ENCODE results near the gene LCOR.

Gene LCOR

DNA sequence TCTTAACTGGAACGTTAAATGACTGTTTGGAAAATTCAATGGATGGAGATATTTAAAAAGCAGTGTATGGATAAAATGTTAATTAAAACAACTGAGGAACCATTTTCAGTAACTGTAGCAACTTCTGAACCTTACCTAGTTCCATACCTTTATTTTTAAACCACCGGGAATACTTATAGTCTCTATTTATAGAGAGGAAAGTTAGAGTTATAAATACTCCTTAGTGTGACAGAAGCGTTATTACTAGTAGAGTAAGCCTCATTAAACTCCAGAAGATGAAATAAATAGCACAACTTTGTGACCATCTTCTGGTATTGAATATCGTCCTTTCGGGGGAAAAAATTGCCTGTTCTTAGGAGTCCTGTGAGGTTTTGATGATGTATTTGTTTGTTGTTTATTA lies 114.9 kb downstream of the LCOR start:
- no peak for DNase-seq

DNA sequence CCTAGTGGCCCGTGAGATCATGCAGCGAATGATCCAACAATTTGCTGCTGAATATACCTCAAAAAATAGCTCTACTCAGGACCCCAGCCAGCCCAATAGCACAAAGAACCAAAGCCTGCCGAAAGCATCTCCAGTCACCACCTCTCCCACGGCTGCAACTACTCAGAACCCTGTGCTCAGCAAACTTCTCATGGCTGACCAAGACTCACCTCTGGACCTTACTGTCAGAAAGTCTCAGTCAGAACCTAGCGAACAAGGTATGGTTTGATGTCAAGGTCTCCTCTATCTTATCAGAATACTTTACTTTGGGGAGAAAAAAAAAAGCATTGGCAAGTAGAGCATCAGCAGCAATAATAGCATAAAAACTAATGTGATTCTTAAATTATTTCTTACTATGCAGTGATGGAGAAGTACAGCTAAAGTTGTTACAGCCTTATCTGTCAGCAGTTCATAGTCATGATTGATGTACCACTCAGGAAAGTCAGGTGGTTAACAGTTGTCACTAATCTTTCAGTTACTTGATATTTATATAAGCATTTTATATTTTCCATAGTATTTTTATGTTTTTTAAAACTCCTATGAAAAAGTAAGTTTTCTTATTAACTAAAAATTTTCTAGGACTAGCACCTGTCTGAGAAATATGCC lies 117.1 kb downstream of the LCOR start:
- DNase-seq: no peak

DNA sequence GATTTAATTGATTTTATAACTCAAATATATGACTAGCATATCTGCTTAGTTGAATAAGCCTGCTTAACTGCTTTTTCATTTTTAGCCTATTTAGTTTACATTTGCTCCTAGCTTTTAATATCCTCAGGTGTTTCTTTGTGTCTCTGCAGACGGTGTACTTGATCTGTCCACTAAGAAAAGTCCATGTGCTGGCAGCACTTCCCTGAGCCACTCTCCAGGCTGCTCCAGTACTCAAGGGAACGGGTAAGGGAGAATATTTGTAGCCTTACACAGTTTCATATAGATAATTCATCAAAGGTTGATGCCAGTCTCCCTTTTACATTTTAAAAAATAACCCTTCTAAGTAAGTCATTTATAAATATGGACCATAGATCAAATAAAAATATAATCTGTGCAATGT lies 119.9 kb downstream of the LCOR start:
- DNase-seq: no peak

DNA sequence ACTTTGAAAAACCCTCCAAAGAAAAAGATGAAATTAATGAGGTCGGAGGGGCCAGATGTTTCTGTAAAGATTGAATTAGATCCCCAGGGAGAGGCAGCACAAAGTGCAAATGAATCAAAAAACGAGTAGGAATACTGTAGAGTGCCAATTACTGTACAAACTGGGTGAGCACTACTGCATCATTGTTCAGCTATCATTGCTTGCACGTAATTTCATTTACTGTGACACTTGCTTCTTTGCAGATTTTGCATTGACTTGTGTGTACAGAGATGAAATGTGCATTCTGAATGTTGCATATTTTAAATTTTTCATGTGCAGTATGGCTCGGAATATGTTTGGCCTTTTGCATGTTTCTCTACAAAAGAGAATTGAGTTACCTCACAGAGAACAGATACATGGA lies 123.7 kb downstream of the LCOR start:
- no peak for DNase-seq

DNA sequence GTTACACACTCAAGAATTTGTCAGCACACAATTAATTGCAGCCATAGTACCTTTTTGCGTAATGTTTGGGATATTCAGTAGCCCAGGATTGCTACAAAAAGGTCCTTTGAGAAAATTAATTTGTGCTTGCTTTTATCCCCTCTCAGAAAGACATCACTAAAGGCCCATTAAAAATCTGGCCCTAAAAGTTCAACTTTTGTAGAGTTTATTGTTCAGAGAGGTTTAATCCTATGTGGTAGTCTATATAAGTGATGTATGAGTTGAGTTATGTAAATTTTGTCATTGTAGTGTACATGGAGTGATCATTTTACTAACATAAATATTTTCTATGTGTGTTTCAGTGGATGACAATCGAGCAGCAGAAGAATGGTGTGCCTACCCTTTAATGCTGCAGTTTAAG lies 126.0 kb downstream of the LCOR start:
- no peak for DNase-seq

DNA sequence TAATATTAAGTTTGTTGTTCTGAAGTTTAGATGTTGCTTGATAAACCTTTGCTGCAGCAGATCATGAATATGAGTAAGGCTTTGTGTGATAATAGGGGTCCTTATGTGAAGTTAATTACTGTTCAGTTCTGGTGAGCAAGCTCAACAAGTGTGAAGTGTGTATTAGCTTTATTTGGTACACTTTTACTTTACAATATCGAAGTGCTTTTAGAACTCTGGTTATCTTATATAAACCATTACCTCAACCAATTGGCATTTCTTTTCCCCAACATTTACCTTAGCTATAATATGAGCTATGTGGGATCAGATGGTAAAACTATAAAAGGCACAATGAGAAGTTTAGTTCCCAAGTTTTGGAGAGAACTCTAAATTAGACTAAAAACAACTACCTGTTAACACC lies 127.6 kb downstream of the LCOR start:
- DNase-seq: no peak

DNA sequence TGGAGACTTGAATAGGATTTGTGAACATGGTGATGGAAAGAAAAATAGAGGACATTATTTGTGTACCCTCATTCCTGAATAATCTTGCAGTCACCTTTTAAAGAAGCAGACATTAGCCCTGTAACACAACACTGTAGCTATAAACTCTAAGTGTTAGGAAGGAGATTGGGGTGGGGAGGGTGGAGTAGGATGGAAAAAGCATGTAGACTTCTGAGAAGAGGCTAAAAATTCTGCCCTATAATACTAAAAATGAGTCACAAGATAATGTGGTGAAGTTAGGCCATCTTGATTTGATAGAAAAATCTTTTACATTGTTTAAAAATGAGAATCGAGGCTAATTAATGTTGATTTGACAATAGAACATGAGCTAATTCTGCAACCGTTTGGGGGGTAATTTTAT lies 128.8 kb downstream of the LCOR start:
- DNase-seq: no peak

DNA sequence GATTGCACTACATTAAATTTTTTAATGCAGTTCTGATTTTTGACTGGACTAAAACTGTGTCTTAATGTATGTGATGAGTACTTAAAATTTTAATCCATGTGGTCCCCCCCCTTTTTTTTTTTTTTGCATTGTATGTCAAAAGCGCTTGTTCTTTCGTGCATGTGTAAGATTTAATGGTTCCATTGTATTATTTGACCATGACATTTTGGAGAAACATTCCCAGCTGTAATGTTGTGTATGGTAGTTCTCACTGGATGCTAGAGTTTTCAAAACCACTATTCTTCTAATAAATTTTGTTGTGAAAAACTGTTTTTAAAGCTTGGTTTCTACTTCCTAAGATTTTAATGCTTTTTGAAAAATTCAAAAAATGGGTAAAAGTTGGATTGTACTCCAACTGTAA lies 132.0 kb downstream of the LCOR start:
- DNase-seq: no peak

DNA sequence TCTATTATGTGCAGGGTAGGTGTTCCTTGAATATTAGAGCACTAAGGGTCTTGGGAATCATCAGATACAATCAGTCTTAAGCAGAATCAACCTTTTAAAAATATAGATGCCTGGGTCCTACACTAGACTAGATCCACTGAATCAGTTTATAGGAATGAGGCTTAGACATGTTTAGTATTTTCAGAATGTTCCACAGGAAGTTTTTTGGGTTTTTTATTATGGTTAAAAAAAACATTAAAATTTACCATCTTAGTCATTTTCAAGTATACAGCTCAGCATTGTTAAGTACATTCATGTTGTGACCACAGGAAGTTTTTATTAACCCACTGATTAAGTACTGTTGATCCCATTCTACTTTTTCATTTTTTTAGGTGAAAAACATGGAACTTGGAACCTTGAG lies 135.7 kb downstream of the LCOR start:
- DNase-seq: no peak

DNA sequence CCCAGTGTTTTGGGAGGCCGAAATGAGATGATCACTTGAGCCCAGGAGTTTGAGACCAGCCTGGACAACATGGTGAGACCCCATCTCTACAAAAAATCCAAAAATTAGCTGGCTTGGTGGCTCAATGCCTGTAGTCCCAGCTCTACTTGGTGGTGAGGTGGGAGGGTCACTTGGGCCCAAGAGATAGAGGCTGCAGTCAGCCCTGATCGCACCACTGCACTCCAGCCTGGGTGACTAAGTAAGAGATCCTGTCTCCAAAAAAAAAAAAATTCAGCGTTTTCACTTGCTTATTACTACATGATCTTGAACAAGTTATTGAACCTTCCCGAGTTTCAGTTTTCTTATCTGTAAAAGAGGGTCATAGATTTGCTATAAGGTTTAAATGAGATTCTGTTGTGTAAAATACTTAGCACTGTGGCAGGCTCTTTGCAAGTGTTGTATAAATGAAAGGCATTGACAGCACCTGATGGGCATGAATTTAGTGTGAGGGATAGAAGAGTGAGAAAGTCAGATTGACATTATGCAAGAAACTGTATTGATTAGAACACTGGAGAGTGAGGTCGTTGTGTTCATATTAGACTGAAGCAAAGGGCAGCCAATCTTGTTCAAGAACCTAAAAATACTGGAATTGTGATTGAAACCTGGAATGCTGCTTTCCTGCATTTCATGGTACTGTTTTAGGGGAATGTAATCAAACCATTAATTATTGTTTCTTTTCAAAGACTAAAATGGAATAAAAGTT lies 136.8 kb downstream of the LCOR start:
- no peak for DNase-seq

DNA sequence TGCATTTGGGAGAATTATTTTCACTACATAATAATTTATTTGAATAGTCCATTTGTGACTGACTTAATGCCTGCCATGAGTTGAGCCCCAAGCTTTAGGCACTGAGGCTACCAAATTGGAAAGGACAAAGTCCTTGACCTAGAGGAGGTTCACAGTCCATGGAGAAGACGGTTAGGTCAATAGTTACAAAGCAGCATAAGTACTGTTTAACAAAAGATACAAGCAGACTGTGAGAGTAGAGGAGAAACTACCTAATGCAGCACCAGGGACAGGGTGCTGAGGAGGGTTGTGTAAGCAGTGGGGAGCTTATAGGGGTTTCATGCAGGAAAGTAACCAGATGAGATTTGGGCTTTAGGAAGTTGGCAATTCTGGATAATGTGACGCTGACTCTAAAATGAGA lies 139.2 kb downstream of the LCOR start:
- no peak for DNase-seq

DNA sequence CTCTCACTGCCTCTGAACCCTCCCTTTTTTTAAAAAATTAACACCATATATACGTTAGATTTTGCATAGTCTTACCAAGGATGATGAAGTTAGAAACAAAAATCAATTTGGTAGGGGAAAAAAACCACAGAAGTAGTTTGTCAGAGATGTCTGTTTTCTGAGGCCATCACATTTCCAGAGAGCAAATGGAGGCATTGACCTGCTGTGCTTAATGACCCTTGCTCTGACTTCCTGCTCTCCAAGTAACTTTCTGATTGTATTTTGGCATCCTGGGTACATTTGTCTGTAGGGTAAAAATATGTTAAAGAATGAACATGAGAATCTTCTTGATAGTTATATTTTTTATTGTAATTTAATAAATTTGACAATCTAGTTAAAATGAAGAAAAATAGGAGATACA lies 140.2 kb downstream of the LCOR start:
- no peak for DNase-seq

DNA sequence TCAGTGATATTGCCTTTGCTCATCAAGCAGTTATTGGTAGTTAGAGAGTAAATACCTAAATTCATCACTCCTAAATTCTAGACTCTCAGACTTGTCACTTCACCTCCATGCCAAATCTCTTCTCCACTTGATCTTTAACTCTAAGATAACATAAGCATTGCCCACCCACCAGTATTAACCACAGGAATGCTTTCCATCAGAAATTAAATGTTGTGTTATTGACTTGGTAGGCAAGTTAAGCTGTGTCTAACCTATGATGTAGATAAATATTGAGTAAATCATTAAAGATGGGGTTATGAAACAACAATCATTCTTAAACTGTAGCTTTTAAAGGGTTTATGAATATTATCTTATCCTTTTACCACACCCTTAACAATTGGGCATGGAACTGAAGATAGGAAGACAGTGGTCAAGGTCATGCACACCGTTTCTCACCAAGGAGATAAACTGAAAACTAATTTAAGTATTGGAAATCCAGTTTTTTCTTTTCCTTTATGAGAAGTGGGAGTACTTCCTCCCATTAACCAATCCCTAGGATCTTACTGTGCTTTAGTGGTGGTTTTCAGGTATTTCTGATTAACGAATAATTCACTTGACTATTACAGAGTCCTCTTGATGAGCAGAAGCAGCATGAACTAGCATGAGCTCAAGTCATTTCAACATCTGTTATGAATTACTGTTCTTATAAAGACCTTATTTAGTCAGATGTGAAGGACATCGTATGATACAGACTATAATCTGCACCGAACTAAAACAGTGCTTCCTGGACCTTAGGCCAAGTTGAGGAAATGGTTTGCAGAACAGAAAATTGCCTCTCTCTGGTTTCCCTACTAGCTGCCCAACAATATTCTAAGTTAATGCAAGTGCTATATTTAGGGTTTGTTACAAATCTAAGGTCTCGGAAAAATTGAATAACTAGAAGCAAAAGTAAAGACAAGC lies 142.0 kb downstream of the LCOR start:
- DNase-seq: no peak

DNA sequence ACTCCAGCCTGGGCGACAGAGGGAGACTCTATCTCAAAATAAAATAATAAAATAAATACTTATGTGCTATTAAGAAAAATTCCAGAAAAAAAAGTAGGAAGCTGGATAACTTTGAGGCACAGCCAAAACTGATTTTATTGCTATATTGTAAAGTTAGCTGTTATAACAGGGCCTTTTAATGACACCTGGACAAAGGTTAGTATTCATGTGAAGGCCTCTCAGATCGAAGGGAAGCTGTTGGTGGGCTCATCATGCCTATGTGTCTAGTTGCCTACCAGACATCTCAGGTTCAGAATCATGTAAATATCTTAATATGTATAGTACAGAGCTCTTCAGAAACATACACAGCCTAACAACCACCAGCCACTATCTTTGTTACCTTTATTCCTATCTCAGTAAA lies 143.0 kb downstream of the LCOR start:
- DNase-seq: no peak

DNA sequence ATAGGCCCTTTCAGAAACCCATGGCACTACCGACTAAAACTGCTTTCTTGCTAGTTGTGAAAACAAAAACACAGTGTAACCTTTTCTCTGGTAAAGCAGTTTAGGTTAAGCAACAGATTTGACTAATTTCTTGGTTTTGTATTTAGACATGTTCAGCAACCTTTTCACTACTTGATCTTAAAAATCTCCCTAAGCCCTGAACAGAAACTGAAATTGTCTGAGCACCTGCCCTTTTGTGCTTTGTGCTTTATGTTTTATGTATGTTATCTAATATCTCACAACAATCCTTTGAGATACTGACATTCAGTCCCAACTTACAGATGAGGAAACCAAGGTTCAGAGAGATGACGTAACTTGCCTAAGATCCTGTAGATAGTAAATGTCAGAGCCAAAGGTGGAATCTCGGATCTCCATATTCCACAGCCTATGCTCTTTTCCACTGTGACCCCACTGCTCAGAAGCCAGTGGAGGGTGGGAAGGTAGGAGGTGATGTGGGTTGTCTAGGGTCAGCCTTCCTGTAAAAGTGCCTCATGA lies 146.6 kb downstream of the LCOR start:
- no peak for DNase-seq

DNA sequence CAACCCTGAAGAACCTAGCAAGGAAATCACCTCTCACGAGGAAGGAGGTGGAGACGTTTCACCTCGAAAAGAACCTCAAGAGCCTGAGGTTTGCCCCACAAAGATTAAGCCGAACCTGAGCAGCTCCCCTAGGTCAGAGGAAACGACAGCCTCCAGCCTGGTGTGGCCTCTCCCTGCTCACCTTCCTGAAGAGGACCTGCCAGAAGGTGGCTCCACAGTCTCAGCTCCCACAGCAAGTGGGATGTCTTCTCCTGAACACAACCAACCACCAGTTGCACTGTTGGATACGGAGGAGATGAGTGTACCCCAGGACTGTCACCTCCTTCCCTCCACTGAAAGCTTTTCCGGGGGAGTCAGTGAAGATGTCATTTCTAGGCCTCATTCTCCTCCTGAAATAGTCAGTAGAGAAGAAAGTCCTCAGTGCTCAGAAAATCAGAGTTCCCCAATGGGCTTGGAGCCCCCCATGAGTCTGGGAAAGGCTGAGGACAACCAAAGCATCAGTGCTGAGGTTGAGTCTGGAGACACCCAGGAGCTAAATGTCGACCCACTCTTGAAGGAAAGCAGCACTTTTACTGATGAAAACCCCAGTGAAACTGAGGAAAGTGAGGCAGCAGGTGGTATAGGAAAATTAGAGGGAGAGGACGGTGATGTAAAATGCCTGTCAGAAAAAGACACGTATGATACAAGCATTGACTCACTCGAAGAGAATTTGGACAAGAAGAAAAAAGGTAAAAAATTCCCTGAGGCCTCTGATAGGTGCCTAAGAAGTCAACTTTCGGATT lies 150.2 kb downstream of the LCOR start:
- no peak for DNase-seq

DNA sequence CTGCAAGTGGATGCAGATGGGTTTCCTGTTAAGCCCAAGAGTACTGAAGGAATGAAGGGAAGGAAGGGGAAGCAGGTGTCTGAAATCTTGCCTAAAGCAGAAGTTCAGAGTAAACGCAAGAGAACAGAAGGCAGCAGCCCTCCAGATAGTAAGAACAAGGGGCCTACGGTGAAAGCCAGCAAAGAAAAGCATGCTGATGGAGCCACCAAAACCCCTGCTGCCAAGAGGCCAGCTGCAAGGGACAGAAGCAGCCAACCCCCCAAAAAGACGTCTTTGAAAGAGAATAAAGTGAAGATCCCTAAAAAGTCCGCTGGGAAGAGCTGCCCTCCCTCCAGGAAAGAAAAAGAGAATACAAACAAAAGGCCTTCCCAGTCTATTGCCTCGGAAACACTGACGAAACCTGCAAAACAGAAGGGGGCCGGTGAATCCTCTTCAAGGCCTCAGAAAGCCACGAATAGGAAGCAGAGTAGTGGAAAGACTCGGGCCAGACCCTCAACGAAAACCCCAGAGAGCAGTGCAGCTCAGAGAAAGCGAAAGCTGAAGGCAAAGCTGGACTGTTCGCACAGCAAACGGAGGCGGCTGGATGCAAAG lies 152.5 kb downstream of the LCOR start:
- no peak for DNase-seq

DNA sequence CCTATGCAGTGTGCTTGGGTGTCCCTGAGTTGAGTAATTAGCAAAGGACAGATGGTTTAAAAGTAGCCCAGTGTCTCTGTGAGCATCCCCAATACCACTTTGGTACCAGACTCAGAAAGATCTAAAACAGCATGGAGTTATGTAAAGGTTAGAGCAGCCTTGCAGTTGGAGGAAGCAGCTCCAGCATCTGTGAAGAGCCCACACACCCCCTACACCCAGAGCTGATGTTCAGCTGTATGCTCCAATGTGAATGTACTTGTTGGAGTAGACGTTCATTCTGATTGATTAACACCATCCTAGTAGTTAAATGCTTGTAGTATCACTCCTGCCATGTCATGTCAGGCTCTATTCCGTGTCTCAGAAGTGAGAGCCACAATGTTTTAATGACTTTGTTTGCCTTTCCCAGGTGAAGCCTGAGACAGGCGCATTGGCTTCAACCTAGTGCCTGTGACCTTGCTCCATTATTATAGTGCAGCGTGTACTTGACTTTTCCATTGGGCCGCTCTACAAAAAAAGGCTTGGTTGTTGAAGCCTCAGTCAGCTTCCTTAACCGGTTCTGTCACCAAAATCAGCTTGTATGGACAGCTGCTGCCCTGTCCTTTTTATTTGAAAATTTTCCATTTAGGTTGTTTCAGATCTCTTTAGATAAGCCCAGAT lies 154.2 kb downstream of the LCOR start:
- DNase-seq: no peak

DNA sequence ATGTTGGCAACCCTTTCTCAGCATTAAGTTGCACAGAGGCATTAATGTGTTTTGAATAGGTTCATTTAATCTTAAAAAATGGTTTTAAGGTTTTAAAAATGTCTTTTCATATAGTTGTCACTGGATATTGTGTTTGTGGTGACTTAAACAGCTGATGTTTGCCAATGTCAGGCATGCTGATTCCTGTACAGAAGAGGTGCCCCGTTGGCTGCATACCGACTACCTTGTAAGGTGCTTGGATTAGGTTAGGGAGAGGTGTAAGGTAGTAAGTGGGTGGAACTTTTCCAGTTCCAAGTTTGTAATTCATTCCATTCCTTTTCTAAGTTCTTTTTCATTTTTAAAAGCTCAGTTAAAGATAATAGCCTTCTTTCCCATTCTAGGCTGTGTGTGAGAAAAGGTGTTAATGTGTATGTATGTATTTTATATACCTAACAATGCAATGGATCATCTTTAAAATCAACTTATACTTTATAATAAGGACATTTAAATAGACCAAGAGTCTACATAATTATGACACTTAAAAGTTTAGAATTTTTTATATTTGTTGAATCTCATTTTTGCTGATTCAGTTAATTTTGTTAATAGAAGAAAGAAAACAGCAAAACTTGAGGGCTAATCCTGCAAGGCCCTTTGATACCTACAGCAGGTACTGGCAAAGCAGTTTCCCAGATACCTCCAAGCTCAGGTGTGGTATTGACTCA lies 155.2 kb downstream of the LCOR start:
- no peak for DNase-seq

DNA sequence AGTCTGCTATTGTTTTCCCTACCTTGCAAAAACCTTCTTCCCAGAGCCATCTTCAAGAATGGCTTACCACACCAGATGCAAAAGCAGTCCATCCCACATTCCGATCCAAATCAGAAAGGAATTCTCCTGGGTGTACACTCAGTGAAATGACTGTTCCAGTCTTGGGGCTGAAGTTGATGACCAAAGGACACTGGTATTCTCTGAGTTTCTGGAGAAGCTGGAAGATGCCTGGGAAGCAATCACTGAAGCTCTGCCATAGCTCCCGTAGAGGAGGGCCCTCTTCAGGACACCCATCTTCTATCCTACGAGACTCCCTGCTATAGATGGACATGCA lies 155.7 kb downstream of the LCOR start:
- DNase-seq: no peak

DNA sequence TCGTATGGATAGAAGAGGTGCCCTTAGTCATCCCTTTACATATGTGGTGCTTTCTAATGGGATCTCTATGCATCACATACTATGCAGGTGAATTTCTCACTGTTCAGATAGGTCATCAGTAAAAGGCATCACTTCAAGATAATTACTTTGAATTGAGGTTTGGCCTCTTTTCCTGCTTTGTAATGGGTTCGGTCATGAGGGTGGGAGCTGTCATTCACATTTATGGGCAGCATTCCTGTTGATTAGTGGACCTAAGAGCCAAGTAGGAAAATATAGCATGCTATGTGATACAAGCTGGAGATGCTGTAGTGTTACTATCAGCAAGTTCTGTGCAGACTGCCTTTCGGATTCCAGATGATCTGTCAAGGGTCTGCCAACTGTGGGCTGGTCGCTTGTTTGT lies 156.3 kb downstream of the LCOR start:
- no peak for DNase-seq
